Activated CD4-positive, CD25-positive, alpha-beta regulatory T cell (primary cell): ENCODE data around the gene SH3BP4.

Experiments
- DNase-seq, 4 experiments: peaks; one replicate each; lab custom pipeline; 2025; lab: John Stamatoyannopoulos, UW

Gene SH3BP4

GRCh38 chr2:234983011-234983726 lies 31.4 kb downstream of the SH3BP4 start:
- no peak for DNase-seq

DNA sequence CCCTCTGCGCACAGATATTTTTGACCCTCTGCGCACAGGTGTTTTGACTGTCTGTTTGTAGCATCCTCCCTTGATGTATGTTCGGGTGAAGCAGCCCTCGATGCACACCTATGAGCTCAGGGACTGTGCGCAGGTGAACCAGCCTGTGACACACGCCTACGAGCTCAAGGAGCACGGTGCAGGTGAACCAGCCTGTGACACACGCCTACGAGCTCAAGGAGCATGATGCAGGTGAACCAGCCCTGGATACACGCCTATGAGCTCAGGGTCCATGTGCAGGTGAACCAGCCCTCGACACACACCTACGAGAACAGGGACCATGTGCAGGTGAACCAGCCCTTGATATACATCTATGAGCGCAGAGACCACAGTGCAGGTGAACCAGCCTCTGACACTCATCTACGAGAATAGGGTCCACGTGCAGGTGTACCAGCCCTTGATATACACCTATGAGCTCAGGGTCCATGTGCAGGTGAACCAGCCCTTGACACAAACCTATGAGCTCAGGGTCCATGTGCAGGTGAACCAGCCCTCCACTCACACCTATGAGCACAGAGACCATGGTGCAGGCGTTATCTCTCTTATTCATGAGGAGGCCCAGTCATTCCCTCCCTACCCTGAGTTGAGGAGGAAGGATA lies 33.9 kb downstream of the SH3BP4 start:
- DNase-seq, result no peak

GRCh38 chr2:234986390-234986789 lies 34.6 kb downstream of the SH3BP4 start:
- no peak for DNase-seq

DNA sequence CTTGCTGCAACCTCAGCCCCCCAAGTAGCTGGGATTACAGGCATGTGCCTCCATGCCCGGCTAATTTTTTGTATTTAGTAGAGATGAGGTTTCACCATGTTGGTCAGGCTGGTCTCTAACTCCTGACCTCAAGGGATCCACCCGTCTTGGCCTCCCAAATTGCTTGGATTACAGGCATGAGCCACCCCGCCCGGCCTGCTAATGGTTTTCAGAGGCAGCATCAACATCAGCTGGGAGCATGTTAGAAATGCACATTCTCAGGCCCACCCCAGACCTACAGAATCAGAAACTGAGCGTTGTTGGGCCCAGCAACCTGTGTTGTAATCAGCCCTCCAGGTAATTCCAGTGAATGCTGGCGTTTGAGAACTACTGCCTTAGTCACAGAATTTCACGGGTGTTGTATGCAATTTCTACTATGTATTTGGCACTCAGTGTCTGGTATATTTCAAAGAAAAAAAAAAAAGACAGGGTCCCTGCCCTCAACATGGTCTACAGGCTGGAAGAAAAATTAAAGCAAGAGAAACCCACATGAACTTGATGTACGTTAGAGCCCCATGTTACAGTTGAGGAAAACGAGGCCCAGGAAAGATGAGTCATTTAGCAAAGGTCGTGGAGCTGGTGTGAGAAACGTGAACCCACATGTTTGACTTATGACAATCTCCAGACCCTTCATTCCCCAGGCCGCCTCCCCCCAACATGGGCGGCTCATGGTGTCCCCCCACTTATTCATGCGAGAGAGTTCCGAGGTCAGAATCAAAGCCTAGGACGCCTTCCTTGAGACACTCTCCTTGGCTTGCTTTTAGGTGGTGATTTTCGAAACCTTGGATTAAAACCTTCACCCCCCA lies 35.3 kb downstream of the SH3BP4 start:
- no peak for DNase-seq

DNA sequence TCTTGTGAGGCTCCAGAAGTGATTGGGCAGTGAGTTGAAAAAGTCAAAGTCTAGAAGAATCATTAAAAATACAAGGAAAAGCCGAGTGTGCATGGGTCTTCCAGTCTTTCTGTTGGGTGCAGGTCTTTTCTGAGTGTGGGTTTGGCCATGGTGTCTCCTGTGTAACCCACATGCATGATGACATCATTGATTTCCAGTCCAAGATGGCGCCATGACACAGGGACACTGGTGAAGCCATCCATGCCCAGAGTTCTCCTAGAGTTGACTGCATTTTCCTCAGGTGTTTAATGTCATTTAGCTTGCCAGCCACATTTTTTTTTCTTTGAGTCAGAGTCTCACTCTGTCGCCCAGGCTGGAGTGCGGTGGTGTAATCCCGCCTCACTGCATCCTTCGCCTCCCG lies 35.9 kb downstream of the SH3BP4 start:
- no peak for DNase-seq

DNA sequence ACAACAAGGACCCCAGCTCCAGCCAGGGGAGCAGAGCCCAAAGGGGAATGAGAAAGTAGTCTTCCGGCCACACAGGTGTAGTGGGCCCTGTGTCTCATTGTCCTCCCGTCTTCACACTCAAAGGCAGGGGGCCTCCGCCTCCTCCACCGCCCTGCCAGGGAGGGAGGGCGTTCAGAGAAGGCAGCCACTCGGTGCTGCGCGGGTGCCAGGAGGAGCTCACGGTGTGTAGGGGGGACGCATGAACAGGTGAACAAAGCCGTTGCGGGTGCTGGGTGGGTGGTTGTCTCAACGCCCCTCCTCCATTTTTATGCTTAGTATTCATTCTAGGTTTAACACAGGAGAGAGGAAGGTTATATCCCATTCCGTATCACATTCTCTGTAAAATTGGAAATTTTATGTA lies 36.7 kb downstream of the SH3BP4 start:
- DNase-seq, result no peak

DNA sequence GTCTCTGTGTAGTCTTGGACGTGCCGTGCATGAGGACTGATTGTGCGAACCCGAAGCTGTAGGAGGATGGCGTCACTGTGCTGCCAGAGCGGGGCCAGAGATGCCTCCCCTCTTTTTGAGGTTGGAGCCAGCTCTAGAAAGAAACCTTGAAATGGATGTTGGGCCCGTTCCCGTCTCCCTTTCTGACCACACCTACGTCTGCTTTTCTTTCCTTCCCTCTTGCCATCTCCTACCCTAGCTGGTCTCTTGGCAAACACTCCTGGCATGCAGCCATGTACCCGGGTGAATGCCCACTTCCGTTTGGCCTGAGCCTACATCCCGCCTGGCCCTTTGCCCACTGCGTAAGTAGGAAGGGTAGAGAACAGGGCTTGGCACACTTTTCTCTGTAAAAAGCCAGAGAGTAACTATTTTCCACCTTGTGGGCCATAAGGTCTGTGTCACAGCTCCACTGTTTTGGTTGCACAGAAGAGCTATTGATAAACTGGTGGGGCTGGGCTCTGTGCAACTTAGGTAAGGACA lies 37.4 kb downstream of the SH3BP4 start:
- no peak for DNase-seq

DNA sequence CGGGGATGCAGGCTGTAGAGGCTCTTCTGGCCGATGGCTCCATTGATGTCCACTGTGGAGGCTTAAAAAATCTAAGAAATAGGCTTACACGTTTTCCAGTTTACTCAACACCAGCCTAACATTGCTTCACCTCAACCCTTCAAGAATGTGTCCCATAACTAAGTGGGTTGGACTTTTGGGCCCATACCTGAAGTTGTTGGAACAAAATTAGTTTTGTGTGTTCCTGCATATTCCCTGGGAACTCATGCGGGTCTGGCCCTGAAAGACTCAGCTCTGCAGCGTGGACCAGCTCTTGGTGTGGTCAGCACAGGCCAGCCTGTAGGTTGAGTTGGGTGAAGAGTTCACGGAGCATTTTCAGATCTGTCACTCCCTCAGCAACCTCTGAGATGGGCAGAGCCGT lies 38.5 kb downstream of the SH3BP4 start:
- DNase-seq, result no peak

- DNase-seq, result no peak
These were observed 39.5 kb downstream of the SH3BP4 start for GRCh38 chr2:234991290-234991689.

DNA sequence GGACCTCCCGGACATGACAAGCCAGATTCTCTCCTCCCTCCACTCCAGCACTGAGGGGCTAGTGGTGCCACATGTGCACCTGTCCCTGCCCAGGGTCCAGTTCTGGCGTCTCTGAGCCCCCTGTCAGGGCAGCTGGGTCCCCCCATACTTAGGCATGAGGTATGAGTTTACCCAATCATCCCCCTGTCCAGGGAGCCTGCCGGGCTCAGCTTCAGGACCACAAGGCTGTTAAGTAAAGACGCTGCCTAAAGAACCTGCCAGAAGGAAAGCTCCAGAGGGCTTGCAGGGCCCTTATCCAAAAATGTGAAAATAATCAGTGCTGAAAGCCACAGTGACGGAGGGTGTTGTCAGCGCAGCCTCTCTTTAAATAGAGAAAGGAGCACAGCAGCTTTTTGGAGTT lies 40.0 kb downstream of the SH3BP4 start:
- no peak for DNase-seq

DNA sequence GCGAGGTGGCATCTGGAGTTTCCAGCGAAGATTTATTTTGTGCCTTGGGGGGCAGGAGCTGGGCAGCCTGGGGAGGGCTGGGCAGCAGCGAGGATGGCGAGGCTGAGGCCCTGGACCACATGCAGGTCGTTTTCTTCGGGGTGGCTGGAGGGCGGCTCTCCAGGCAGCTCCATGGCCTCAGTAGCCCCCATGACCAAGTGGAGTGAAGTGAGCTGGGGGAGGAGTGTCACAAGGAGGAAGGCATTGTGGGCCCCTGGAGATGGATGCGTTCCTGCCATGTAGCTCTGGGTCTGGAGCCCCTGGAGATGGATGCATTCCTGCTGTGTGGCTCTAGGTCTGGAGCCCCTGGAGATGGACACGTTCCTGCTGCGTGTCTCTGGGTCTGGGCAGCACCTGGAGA lies 40.4 kb downstream of the SH3BP4 start:
- no peak for DNase-seq

DNA sequence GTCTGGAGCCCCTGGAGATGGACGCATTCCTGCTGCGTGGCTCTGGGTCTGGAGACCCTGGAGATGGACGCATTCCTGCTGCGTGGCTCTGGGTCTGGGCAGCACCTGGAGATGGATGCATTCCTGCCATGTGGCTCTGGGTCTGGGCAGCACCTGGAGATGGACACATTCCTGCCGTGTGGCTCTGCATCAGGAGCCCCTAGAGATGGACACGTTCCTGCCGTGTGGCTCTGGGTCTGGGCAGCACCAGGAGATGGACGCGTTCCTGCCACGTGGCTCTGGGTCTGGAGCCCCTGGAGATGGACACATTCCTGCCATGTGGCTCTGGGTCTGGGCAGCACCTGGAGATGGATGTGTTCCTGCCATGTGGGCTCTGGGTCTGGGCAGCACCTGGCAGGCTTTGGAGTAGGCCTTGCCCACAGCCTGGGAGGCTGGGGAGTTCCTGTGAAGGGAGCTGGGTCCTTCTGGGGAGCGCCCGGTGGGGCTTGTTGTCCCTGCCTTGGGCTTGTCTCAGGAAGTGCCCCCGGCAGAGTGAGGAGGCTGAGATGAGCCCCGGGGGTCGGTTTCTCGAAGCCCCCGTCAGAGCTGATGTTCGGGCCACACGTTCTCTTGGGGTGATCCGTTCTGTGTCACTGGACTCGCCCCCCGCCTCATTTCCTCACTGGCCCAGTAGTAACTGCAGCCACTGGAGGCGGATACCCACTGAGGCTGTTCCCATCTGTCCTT lies 41.0 kb downstream of the SH3BP4 start:
- no peak for DNase-seq

GRCh38 chr2:234993541-234993981 lies 41.7 kb downstream of the SH3BP4 start:
- no peak for DNase-seq

DNA sequence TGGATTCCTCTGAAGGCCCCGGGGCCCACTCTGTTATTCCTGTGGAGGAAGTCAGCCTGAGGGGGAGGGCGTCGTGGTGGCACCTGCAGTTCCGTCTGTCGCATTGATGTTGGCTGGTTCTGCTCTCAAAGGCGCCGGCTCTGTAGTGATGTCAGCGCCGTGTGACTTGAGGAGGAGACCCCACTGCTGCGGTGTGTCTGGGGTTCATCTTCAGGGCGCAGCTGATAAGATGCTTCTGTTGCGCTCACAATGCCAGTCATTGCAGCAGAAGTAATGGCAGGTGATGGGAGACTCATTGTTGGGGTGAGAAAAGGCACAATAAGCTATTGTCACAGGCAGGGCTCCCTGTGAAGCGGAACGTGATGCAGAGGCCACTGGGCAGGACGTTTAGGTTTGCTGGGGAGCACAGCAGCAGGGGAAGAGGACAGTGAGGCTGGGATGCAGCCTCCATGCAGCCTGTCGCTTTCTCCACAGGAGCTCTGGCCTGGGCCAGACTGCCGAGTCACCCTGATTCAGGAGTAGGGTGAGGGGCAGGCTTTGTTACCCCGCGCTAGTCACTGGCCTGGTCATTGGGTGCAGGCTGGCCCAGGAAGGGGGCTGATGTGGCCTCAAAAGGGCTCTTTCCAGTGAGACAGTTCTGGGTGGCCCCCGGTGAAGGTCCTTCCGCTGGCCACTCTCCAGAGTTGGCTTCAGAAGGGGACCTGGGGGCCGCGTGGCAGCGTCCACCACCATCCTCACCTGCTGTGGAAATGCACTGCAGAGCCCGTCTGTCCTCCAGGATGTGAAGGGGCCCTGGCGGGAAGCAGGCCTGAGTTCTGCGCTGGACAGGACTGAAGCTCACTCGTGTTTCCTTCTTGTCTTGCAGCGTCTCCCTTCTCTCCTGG lies 42.9 kb downstream of the SH3BP4 start:
- DNase-seq, result no peak

- no peak for DNase-seq
These were observed 43.7 kb downstream of the SH3BP4 start for GRCh38 chr2:234995332-234996068.

DNA sequence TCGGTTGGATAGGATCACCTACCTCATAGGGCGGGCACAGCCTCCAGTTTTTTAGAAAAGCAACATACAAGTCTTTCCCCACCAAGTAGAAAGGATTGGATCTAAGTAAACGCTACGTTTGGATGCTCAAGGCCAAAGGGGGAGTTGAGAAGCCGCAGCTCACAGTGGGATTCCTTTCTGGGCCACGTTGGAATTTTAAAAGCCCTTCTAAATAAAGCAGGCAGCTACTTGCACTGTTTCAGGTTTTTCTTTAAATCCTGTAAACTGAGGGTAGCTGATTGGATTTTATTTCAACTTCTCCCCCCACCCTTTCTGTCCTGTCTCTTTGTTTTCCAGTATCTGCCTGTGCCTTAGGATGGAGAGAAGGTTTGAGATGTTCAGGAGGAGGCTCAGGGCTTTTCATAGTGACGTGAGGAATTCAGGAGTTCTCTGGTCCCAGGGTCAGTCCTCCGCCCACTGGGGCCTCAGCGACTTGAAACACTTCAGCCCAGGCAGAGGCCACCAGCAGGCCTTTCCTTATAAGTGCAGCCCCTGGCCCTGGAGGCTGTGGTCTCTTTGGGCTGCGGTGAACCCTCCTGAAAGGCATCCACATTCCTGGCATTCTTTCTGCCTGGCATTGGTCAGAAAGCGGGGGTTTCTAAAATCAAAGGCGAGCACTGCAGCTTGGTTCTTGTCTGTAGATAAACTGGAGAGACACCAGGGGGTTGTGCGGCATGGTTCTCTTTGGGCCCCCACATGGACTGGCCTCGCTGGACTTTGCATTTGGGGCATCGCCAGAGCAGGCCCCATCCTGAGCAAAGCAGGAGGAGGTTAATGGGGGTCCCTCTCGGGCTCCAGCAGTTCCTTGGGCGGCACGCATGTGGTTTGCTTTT lies 44.5 kb downstream of the SH3BP4 start:
- DNase-seq, result no peak

- no peak for DNase-seq
These were observed 45.1 kb downstream of the SH3BP4 start for GRCh38 chr2:234996941-234997270.

GRCh38 chr2:234997389-234997788 lies 45.6 kb downstream of the SH3BP4 start:
- no peak for DNase-seq

DNA sequence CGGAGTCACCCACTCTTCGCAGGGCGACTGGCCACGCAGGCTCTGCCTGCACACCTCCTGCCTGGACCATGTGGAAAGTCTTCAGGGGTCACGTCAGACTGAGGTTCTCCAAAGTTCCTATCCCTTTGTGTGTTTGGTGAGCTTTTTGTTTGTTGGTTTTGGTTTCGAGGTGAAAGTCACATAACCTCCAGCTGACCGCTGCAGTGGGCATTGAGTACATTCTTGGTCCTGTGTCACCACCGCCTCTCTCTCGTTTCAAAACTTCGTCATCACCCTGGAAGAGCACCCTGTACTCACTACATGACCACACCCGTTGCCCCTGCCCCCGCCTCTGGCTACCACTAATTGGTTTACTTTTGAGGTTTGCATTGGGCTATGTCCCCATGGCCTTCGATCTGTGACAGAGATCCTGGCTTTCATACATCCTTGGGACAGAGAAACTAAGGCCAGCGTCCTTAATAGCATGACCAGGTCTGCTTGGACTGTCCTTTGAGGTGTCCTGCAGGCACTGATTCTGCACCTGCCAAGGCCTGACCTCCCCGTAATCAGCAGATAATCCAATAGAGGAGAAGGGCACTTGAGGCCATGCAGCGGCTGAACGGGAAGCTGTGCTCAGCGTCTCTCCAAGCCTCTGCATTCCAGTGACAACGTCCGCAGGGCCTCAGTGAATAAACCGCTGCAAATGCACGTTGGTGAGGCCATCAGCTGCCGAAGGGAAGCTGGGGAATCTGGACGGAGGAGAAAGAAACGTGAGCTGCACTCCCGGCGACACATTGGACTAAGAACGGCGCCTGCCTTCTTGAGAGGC lies 46.8 kb downstream of the SH3BP4 start:
- DNase-seq, result no peak
